ENCODE results near the gene ATOSB. TPM values are rescaled to one million over a fixed set of nuclear protein-coding genes. Genes with fewer than 3 reads are reported as not detected.

The ATOSB gene
- total RNA-seq, 4 donors from 2014 or later, result 0.51 to 14.8 (median 4.1) TPM

DNA sequence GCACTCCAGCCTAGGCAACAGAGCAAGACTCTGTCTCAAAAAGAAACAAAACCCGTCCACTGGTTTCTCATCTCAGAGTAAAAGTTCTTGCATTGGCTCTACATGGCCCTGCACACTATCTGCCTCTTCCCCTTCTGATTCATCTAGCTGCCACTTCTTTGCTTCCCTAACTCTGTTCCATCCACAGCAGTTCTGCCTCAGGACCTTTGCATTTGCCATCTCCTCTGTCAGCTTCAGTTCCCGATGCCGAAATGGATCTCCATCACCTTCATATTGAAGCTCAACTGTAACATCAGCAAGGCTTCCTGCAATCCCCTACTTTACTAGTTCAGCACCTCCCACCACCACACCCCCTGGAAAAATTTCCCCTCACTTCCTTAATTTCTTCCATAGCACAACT lies 18.1 kb downstream of the ATOSB start:
- no peaks in the 10 kb centered on the region for H3K36me3 ChIP-seq
- no peak overlapping the region for H3K4me3 ChIP-seq
- H3K27me3 ChIP-seq, result no peaks in the 10 kb centered on the region
- H3K27ac ChIP-seq, result no peak overlapping the region
- peaks cover 0 to 4% of the 10 kb centered on the region in 2 donors for H3K4me1 ChIP-seq
- no peaks in the 10 kb centered on the region for H3K9me3 ChIP-seq
- DNase-seq, result no peak
- TF ChIP-seq, protein P1, sequence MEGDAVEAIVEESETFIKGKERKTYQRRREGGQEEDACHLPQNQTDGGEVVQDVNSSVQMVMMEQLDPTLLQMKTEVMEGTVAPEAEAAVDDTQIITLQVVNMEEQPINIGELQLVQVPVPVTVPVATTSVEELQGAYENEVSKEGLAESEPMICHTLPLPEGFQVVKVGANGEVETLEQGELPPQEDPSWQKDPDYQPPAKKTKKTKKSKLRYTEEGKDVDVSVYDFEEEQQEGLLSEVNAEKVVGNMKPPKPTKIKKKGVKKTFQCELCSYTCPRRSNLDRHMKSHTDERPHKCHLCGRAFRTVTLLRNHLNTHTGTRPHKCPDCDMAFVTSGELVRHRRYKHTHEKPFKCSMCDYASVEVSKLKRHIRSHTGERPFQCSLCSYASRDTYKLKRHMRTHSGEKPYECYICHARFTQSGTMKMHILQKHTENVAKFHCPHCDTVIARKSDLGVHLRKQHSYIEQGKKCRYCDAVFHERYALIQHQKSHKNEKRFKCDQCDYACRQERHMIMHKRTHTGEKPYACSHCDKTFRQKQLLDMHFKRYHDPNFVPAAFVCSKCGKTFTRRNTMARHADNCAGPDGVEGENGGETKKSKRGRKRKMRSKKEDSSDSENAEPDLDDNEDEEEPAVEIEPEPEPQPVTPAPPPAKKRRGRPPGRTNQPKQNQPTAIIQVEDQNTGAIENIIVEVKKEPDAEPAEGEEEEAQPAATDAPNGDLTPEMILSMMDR (IDR thresholded peaks at IDR 0.05), result no peak
- no peak for TF ChIP-seq POLR2A (IDR thresholded peaks at IDR 0.05)
- intact Hi-C loops (cut with DNase I; ENCODE audit: low total_unique reads), result no loop called here

DNA sequence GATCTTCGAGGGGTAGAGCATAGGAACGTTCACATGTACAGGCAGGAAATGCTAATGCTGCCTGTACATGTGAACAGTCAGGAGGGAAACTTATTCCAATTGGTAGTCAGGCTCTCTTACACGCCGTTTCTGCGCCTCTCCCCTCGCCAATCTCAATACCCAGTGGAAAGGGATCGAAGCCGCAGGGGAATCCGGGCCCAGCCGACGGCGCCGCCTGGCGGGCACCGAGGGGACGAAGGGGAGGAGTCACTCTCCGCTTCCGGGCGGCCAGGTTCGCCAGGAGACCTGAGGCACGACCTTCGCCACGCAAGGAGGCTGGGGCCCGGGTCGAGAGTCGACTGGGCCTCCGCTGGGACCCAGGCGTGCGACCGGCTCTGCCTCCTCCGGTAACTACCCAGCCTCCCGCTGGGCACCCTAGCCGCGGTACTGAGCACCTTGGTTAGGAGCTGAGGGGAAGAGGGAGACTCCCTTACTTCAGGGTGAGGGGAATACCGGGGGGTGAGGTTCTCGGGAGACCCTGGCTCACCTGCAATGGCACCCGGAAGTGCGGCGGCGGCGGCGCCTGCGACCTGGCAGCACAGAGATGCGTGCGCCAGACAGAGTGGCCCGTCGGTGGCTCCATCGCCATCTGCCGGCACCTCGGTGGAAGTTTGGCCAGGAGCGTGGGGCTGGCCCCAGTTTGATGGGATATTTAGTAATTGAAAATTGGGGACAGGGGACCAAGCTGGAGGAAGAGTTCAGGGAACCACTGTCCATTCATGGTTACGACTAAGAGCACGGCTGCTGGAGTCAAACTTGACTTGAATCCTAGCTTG lies 19.4 kb downstream of the ATOSB start, which contains the start of gene PIGO:
PIGO (minus strand) TSS at position 557 of the 815 bp plus-strand sequence. CDS start 1,026 bp downstream, outside the sequence.
- Histone ChIP-seq H3K4me3 (peak within 1 kb of the TSS; percentile 78 to 93), H3K4me1 (peaks cover 0 to 4% of the 10 kb centered on the region in 2 donors), H3K27ac (peak within 1 kb of the TSS; percentile 94), H3K9me3 (no peaks in the 10 kb centered on the region), H3K27me3 (no peaks in the 10 kb centered on the region), H3K36me3 (no peaks in the 10 kb centered on the region)
- intact Hi-C loops (cut with DNase I; ENCODE audit: low total_unique reads), result no loop called here
- peak; percentile 79 to 86 for DNase-seq
- TF ChIP-seq, protein P1 (IDR thresholded peaks at IDR 0.05), result peak; percentile 70 to 79 (median 74)
- peak in 1 of 2 donors; percentile 65 for TF ChIP-seq POLR2A (IDR thresholded peaks at IDR 0.05)

DNA sequence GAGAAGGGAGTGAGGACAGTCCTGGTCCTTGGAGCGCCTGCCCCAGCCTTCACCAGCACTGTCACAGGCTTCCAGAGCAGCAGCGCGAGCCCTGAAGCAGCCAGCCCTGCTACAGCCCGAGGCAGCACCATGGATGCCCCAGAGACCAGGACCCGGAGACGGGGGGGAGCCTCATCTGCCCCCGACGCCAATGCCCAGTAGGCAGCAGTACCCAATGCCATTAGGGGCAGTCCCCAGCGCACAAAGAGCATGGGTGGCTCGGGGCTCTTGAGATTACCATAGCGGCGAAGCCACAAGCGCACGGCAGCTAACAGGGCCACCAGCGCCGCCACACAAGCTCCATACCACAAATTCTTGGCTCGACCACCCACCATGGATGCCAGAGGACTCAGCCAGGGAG lies 24.1 kb downstream of the ATOSB start:
- Histone ChIP-seq H3K27ac (no peak overlapping the region), H3K4me1 (peaks cover 0 to 4% of the 10 kb centered on the region in 2 donors), H3K36me3 (no peaks in the 10 kb centered on the region), H3K9me3 (no peaks in the 10 kb centered on the region), H3K4me3 (no peak overlapping the region), H3K27me3 (no peaks in the 10 kb centered on the region)
- no peak for DNase-seq
- intact Hi-C loops (cut with DNase I; ENCODE audit: low total_unique reads), result no loop called here
- TF ChIP-seq POLR2A (IDR thresholded peaks at IDR 0.05), result no peak
- TF ChIP-seq, protein P1 (IDR thresholded peaks at IDR 0.05), result no peak

DNA sequence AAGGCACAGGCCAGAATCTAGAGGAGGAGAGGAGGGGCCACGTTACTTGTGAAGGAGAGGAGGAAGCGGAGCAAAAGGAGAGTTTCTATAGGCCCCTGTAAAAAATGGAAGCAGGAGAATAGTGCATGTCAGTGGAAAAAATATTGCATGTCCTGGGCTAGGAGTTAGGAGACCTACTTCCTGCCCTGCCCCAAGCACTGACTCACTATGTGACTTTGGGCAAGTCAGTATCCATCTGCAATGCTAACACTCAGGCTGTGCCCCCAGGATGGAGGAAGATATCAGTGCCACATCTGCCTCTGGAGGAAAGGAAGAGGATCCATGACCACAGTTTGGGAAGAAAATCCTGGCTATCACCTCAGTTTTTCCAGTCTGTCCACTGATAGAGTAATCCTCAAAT lies 26.2 kb downstream of the ATOSB start:
- Histone ChIP-seq H3K4me3 (no peak overlapping the region), H3K9me3 (no peaks in the 10 kb centered on the region), H3K27ac (no peak overlapping the region), H3K4me1 (no peaks in the 10 kb centered on the region), H3K27me3 (no peaks in the 10 kb centered on the region), H3K36me3 (no peaks in the 10 kb centered on the region)
- no peak for DNase-seq
- TF ChIP-seq, protein P1 (IDR thresholded peaks at IDR 0.05), result no peak
- no peak for TF ChIP-seq POLR2A (IDR thresholded peaks at IDR 0.05)
- intact Hi-C loops (cut with DNase I; ENCODE audit: low total_unique reads), result no loop called here

DNA sequence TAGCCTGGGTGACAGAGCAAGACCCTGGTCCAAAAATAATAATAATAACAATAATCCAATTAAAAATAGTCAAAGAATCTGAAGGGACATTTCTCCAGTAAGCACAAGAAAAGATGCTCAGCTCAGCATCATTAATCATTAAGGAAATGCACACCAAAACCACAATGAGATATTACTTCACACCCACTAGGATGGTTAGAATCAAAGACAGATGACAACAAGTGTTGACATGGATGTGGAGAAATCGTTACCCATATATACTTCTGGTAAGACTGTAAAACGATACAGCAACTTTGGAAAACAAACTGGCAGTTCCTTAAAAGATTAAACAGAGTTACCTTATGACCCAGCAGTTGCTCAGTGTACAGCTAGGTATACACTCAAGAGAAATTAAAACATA lies 30.6 kb downstream of the ATOSB start:
- Histone ChIP-seq H3K4me1 (no peaks in the 10 kb centered on the region), H3K4me3 (no peak overlapping the region), H3K27ac (no peak overlapping the region), H3K9me3 (no peaks in the 10 kb centered on the region), H3K36me3 (no peaks in the 10 kb centered on the region), H3K27me3 (no peaks in the 10 kb centered on the region)
- no peak for TF ChIP-seq POLR2A (IDR thresholded peaks at IDR 0.05)
- TF ChIP-seq, protein P1 (IDR thresholded peaks at IDR 0.05), result no peak
- intact Hi-C loops (cut with DNase I; ENCODE audit: low total_unique reads), result no loop called here
- DNase-seq, result no peak
